GM21529 (cell line): ENCODE data around the gene NUDT17.
"Not testable (repeated sequence)": the region's sequence is repeated elsewhere in the genome, so short reads cannot be mapped to it uniquely, and the experiment has no call there.

Experiments used
- ATAC-seq: cut with Tn5 transposase; IDR thresholded peaks from one replicate; pipeline ENCODE4 v1.9.1; 2021; ENCODE audit not compliant: unreplicated experiment

Gene NUDT17

GRCh38 chr1:145845514-145846161, at the start of gene NUDT17:
Gene NUDT17 (plus strand): TSS chr1:145845630. CDS start chr1:145845641, 11 bp downstream.
- peak; percentile 71 for ATAC-seq

- ATAC-seq: no peak
These were observed 48.7 kb upstream of the NUDT17 start for GRCh38 chr1:145796753-145797152.

- ATAC-seq: no peak
These were observed 45.6 kb upstream of the NUDT17 start for GRCh38 chr1:145799806-145800205.

- ATAC-seq: no peak
These were observed 41.0 kb upstream of the NUDT17 start for GRCh38 chr1:145804235-145805045.

GRCh38 chr1:145805057-145805456, 40.4 kb upstream of the NUDT17 start:
- no peak for ATAC-seq

- no peak for ATAC-seq
These were observed 39.0 kb upstream of the NUDT17 start for GRCh38 chr1:145806408-145806807.

- ATAC-seq: no peak
These were observed 38.6 kb upstream of the NUDT17 start for GRCh38 chr1:145806844-145807243.

GRCh38 chr1:145812977-145813810, 32.2 kb upstream of the NUDT17 start:
- ATAC-seq: not testable (repeated sequence)

- ATAC-seq: not testable (repeated sequence)
These were observed 27.3 kb upstream of the NUDT17 start for GRCh38 chr1:145818095-145818494.

GRCh38 chr1:145822779-145823331, 22.6 kb upstream of the NUDT17 start:
- not testable (repeated sequence) for ATAC-seq

- peak; percentile 82 for ATAC-seq
These were observed 21.6 kb upstream of the NUDT17 start, which contains the start of the genes POLR3C and RNF115 for GRCh38 chr1:145823565-145824498. Gene POLR3C (plus strand): TSS chr1:145824200. CDS start chr1:145825777, 1,577 bp downstream. Gene RNF115 (minus strand): TSS chr1:145824095. CDS start chr1:145823873, 222 bp downstream.

- ATAC-seq: no peak
These were observed 21.0 kb upstream of the NUDT17 start for GRCh38 chr1:145824499-145824842.

- ATAC-seq: no peak
These were observed 19.4 kb upstream of the NUDT17 start for GRCh38 chr1:145826030-145826429.

- ATAC-seq: no peak
These were observed 17.5 kb upstream of the NUDT17 start for GRCh38 chr1:145827966-145828365.

GRCh38 chr1:145828367-145829026, 16.9 kb upstream of the NUDT17 start:
- no peak for ATAC-seq

GRCh38 chr1:145830810-145831209, 14.6 kb upstream of the NUDT17 start:
- ATAC-seq: not testable (repeated sequence)

GRCh38 chr1:145837656-145838055, 7.8 kb upstream of the NUDT17 start:
- ATAC-seq: no peak

GRCh38 chr1:145843031-145843430, 2.4 kb upstream of the NUDT17 start:
- no peak for ATAC-seq

GRCh38 chr1:145845144-145845513, 301 bp upstream of the NUDT17 start:
- ATAC-seq: peak; percentile 80
